NCI-H146 treated with DMSO at 0.1 percent for 48 hours (cell line): ENCODE measurements around the gene IGF1.

Experiments
- DNase-seq: peaks from one replicate; lab custom pipeline; 2025; ENCODE audit not compliant: unreplicated experiment; lab: John Stamatoyannopoulos, UW

The IGF1 gene

GRCh38 chr12:102498471-102498870 is 18.1 kb upstream of the IGF1 start:
- DNase-seq, result no peak

- DNase-seq, result no peak
These were observed 17.4 kb upstream of the IGF1 start for GRCh38 chr12:102497743-102498142.

- DNase-seq, result no peak
These were observed 16.2 kb upstream of the IGF1 start for GRCh38 chr12:102496591-102496990.

GRCh38 chr12:102487226-102487625 is 6.9 kb upstream of the IGF1 start:
- DNase-seq, result no peak

GRCh38 chr12:102486153-102486552 is 5.8 kb upstream of the IGF1 start:
- DNase-seq, result no peak

DNA sequence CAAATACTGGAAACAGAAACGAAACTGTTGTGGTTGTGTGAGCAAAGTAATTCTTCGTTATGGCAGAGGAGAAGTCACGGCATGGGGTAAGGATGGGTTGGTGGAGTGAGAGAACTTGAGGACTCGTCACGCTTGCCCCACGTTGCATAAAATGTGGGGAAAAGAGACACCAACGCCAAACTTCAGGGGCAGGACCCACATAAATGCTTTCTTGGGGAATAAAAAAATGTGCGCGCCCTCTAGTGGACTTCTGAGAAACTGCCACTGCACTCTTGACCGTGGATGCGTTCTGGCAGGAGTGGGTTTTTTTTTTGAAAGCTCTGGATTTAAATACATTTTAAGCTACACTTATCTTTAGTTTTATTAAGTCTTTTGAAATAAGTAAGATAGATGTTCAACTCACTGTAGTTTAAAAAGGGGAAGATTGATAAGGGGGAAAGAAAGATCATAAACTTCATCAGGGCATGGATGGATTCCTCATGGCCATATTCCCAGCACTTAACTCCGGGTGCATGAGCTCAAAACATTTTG is 4.1 kb upstream of the IGF1 start:
- DNase-seq, result no peak

GRCh38 chr12:102484017-102484416 is 3.7 kb upstream of the IGF1 start:
- no peak for DNase-seq

- DNase-seq, result no peak
These were observed 3.1 kb upstream of the IGF1 start for GRCh38 chr12:102483466-102483865.

DNA sequence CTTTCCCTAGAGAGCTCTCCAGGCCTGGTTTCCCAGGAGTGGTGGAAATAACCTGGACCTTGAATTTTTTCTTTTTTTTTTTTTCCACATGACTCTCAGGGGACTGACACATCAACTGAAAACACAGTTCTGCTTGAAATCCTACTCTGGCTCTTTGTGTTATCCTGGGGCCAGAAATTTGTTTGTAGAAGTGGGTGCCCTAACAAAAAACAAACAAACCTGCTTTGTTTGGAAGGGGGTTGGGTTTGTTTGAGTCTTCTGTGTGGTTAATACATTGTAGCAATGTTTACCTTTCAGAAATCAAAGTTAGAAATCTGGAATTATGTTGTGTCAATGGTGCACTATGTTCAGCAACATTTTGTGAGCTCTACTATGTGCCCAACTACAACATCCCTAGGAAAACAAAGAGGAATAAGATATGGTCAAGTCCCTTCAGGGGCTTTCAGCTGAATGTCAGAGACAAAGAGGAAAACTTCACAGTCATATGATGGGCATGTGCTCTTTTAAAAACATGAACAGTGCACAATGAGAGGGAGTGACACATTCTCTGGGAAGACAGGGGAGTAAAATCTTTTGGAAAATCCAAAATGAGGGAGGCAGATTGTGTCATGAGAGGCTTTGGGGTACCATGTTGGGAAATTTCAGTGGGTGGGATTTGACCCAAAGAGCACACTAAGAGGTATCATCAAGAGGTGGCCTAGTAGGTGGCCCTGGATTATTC is 1.5 kb upstream of the IGF1 start:
- DNase-seq, result no peak

DNA sequence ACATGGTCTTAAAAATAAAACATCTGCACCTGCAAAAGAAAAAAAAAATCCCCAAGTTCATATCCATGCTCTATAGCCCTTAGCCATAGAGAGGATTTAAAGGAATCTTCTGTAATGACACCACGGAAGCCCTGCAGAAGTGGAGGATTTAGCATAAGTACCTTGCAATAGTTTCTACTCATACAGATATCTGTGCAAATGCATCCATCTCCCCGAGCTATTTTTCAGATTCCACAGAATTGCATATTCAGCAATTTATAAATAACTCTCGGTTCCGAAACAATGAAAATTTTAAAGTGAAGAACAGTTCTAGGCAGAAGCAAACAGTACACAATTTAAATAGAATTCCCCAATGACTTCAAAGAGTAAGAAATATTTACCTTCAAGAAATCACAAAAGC is 424 bp downstream of the IGF1 start:
- DNase-seq, result no peak

DNA sequence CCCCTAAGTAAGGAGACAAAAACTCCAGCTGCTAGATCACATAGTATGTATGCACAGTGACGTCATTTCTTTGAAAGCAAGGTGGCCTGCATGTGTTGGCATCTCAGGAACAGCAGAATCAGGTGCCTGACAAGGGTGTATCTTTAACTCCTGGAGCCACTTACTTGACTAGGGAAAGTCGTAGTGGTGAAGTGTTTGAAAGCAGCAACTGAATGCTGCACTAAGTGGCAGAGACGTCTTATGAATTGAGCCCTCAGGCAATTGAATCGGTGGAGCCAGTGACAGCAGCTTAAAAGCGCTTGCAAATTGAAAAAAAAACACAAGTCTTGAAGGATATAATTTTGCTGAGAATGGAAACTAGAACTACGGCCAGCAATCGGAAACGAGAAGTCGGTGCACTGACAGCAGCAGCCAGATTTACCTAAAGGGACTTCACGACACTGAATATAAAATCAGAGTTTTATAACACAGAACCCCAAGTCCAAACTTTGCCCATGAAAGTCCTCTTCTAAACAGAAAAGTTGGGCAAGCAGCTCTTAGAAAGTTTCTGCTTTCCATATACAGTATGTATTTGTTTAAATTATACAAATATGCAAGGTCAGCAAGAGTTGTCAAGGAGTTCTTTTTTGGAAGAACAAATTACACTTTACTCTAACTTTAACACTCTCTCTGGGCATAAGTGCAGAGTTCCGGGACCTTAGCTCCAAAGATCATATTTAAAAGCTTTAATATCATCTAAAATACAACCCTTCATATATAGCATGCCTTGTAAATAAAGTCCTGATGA is 1.1 kb downstream of the IGF1 start:
- DNase-seq, result no peak

GRCh38 chr12:102478405-102479098 is 1.8 kb downstream of the IGF1 start:
- no peak for DNase-seq

DNA sequence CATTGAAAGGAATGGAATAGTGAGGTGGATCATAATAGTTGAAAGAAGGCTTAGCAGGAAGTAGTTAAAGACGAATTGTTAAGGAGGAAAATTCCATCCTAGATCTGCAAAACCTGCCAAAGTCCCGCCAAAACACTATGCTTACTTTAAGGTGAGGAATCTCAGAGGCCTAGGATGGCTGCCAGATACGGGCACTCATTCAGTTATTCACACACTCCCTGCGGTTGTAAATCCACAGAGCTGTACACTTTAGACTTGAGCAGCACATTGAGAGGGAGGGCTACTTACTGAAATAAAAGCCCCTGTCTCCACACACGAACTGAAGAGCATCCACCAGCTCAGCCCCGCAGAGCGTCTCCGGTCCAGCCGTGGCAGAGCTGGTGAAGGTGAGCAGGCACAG is 5.0 kb downstream of the IGF1 start:
- no peak for DNase-seq

GRCh38 chr12:102474438-102475064 is 5.8 kb downstream of the IGF1 start:
- DNase-seq, result no peak

DNA sequence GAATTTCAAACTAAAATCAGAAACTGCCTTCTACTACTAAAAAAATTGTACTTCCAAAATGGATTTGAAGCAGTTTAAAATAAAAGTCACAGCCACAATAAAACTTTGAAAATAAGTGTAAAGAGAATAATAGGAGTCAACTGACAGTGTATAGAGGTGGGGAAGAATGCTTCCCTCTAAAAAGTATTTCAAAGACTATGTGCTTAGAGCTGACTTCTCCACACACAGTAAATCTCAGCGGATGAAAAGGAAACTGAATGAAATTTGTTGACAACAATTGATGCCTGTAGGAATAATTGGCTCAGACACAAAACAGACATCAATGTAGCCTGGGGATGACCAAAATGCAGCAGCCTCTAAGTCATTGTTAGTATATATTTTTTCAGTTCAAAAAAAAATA is 7.9 kb downstream of the IGF1 start:
- DNase-seq, result no peak

DNA sequence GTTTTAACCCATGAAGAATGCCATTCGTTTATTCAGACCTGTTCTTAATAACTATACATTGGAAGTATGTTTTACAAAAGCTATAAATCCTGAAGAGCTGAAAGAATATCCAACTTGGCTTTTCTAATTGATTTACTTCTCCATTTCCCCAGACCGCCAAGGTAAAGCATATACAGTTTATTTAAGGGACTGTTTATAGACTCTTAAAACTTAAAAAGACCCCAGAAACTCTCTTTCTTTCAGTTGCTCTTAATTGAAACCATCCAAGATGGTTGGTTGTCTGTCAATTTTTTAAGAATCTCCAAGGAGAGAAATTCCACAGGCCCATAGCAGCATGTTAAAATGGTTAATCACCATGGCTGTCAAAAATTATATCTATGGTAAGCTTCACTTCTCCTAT is 8.8 kb downstream of the IGF1 start:
- no peak for DNase-seq

DNA sequence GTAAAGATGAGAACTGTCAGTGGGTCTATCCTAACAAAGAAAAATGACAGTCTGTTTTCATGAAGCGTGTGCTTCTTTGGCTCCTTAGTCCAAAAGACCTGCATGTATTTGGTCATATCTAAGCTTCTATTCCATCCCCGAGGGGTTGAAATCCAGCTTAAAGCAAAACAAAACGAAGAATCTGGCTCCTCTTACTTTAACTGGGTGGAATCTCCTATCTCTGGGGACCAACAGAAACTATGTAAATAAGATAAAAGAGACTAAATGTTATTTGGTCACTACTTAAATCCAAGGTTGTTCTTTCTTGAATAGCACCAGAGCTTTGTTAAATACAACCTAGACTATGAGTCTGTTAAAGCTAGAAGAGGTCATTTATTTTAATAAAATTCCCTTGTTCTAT is 9.4 kb downstream of the IGF1 start:
- no peak for DNase-seq

DNA sequence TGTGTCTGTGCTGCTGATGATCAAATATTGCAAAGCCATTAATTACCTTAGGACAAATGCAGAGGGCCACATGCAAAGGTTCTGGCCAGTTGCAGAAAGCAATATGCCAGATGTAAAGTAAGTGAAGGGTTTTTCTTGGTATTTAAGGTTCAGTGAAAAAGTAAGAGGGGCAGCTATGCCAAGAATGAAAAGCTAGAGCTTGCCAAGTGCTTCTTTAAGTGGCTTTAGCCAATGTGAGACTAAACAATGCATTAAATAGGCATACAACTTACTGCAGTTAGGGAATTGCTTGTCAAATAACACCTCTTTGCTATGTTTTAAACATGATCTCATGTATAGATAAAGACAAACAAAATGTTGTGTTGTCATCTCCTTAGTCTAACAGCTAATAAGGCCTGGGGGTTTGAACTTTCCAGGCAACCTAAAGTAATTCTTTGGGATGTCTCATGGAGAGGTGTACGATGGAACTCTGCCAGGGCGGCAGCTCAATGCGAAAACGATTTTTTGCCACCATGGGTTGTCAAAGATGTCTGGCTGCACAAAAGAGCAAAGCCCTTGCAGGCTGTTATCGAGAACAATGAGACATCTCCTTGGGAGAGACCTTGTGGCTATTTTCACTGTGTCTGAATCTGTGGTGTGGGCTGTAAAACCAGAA is 12.0 kb downstream of the IGF1 start:
- DNase-seq, result no peak

DNA sequence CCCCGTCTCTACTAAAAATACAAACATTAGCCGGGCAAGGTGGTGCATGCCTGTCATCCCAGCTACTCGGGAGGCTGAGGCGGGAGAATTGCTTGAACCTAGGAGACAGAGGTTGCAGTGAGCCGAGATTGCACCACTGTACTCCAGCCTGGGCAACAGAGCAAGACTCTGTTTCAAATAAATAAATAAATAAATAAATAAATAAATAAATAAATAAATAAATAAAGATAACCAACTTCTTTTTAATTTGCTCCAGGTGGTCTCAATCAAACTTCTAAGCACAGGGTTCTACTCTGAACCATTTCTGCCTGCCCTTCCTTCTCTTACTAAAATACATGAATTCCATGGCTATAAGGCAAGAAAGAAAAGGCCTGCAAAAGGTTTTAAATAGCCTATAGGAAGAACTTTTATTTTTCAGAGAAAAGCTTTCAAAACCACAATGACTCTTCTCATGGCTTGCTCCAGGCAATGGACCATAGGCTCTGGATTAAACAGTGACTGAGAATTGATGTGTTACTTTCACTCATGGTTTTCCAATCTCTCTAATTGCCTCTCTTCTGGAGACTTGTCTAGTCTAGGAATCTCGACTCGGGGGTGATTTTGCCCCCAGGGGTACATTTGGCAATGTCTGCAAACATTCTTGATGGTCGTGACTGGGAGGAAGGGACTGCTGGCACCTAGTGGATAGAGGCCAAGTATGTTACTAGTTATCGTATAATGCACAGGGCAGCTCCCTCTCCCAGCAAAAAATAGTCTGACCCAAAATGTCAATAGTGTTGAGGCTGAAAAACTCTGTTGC is 14.4 kb downstream of the IGF1 start:
- DNase-seq, result no peak

GRCh38 chr12:102463659-102464249 is 16.6 kb downstream of the IGF1 start:
- DNase-seq, result no peak
